Ascending aorta (tissue), 2 donors: ENCODE results near the gene GPHN. TPM values are rescaled to one million over a fixed set of nuclear protein-coding genes. Genes with fewer than 3 reads are reported as not detected.

Source experiments
- DNase-seq, 2 donors: peaks; one replicate each; pipeline ENCODE4 v3.0.0-alpha.2; 2019; ENCODE audit warnings: low spot score in 2 of 2
- H3K27ac ChIP-seq, 2 donors: fragments of 200-600 bp; sonication (generic); one replicate each; pipeline ENCODE4 v1.5.1; 2016 to 2017; ENCODE audit warnings: mild to moderate bottlenecking in 1 of 2
- H3K27me3 ChIP-seq: fragments of 200-600 bp; sonication (generic); one replicate; pipeline ENCODE4 v1.5.1; 2017
- H3K36me3 ChIP-seq, 2 donors: fragments of 200-600 bp; sonication (generic); one replicate each; pipeline ENCODE4 v1.5.1; 2016
- H3K4me1 ChIP-seq, 2 donors: fragments of 200-600 bp; sonication (generic); one replicate each; pipeline ENCODE4 v1.5.1; 2016 to 2017; ENCODE audit warnings: mild to moderate bottlenecking in 1 of 2
- H3K4me3 ChIP-seq, 2 donors: fragments of 200-600 bp; sonication (generic); one replicate each; pipeline ENCODE4 v1.5.1; 2016 to 2017; ENCODE audit warnings: mild to moderate bottlenecking in 1 of 2
- H3K9me3 ChIP-seq, 2 donors: fragments of 200-600 bp; sonication (generic); one replicate each; pipeline ENCODE4 v1.5.1; 2016
- intact Hi-C: fragments of 100-400 bp; cut with DNase I; formaldehyde crosslinking; loops from one replicate; pipeline ENCODE4 v1.15.1; 2023
- total RNA-seq: library from RNA; depleted of rRNA; stranded (reverse); fragments of >200 nt; gene quantifications from one replicate; pipeline ENCODE4 v1.1.0, GENCODE V29; 2016
- TF ChIP-seq, protein P1 (sequence below), 3 experiments: fragments of 200-600 bp in 2 of 3; fragments of 450-650 bp in 1 of 3; sonication (generic) in 2 of 3; IDR thresholded peaks; one replicate each; pipeline ENCODE4 v1.5.1; 2016 to 2019; ENCODE audit warnings: antibody characterized with exemption in 3 of 3, mild to moderate bottlenecking in 1 of 3, moderate library complexity in 1 of 3

Gene GPHN
- total RNA-seq, 1 donor from 2014 or later: 3.3 TPM

DNA sequence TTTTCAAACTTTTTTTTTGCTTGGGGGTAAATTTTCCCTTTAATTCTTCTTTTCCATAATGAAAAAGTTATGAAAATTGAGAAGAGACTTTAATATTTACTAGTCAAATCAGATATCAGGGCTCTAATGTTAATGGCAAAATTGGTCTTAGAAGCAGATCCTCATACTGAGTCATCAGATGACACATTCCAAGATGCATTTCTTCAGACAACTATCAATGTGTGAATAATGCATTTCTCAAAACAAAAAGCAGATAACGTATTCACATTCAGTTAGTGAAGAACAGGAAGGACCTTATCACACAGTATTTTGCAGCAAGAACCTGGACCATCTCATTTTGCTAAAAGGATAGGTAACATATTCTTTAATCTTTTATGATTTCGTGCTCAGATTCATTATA is 130.7 kb downstream of the GPHN start:
- no peaks in the 10 kb centered on the region for H3K4me1 ChIP-seq
- H3K36me3 ChIP-seq: no peaks in the 10 kb centered on the region
- H3K27ac ChIP-seq: no peak overlapping the region
- no peak for DNase-seq
- no peak overlapping the region for H3K4me3 ChIP-seq
- peaks cover 0 to 6% of the 10 kb centered on the region in 2 donors for H3K9me3 ChIP-seq
- intact Hi-C loops: no loop called here
- TF ChIP-seq, protein P1, sequence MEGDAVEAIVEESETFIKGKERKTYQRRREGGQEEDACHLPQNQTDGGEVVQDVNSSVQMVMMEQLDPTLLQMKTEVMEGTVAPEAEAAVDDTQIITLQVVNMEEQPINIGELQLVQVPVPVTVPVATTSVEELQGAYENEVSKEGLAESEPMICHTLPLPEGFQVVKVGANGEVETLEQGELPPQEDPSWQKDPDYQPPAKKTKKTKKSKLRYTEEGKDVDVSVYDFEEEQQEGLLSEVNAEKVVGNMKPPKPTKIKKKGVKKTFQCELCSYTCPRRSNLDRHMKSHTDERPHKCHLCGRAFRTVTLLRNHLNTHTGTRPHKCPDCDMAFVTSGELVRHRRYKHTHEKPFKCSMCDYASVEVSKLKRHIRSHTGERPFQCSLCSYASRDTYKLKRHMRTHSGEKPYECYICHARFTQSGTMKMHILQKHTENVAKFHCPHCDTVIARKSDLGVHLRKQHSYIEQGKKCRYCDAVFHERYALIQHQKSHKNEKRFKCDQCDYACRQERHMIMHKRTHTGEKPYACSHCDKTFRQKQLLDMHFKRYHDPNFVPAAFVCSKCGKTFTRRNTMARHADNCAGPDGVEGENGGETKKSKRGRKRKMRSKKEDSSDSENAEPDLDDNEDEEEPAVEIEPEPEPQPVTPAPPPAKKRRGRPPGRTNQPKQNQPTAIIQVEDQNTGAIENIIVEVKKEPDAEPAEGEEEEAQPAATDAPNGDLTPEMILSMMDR (IDR thresholded peaks at IDR 0.05): no peak
- no peaks in the 10 kb centered on the region for H3K27me3 ChIP-seq

DNA sequence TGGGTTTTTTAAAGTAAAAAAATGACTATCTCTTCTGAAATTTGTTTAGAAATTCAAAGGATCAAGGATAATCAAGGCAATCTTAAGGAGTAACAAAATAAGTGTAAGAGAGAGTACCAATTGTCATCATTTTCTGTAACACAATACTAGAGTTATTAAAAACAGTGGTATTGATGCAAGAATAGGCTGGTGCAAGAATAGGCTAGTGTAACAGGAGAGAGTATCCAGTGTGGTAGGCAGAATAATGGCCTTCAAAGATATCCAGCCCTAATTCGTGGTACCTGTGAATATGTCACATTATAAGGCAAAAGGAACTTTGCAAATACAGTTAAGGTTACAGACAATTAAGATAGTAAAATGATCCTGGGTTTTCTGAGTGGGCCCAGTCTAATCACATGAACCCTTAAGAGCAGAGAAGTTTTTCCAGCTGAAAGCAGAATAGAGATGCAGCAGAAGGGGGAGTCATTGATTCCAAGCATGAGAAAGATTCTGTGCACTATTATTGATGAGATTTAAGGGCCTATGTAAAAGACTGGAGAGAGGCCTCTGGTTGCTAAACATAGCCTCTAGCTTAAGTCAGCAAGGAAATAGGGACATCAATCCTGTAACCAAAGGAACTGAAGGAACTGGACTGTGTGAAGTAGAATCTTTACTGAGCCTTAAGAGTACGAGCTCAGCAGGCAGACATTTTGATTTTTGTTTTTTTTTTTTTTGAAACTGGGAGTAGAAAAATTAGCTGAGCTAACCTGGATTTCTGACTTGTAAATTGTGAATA is 134.1 kb downstream of the GPHN start:
- TF ChIP-seq, protein P1 (IDR thresholded peaks at IDR 0.05): no peak
- intact Hi-C loops: no loop called here
- no peaks in the 10 kb centered on the region for H3K4me1 ChIP-seq

DNA sequence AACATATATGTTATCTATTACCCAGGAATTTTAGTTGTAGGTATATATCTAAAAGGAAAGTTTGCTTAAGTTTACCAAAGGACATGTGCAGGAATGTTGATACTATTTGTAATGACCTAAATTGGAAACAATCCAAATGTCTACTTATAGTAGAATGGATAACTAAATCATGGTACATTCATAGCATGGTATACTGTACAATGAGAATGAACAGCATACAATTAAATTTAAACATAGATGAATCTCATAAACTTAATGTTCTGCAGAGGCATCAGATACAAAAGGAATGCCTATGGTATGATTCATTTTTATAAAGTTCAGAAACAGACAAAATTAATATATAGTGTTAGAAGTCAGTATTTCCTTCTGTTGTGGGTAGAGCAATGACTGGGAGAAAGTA is 135.4 kb downstream of the GPHN start:
- H3K9me3 ChIP-seq: no peaks in the 10 kb centered on the region
- H3K27ac ChIP-seq: no peak overlapping the region
- DNase-seq: no peak
- no peaks in the 10 kb centered on the region for H3K36me3 ChIP-seq
- no peaks in the 10 kb centered on the region for H3K4me1 ChIP-seq
- no peak overlapping the region for H3K4me3 ChIP-seq
- intact Hi-C loops: no loop called here
- no peaks in the 10 kb centered on the region for H3K27me3 ChIP-seq
- TF ChIP-seq, protein P1 (IDR thresholded peaks at IDR 0.05): no peak

More for the DNA sequence above, 134.1 kb downstream of the GPHN start:
- Histone ChIP-seq H3K36me3 (no peaks in the 10 kb centered on the region), H3K9me3 (no peaks in the 10 kb centered on the region), H3K4me3 (no peak overlapping the region), H3K27me3 (no peaks in the 10 kb centered on the region), H3K27ac (no peak overlapping the region)
- DNase-seq: no peak

DNA sequence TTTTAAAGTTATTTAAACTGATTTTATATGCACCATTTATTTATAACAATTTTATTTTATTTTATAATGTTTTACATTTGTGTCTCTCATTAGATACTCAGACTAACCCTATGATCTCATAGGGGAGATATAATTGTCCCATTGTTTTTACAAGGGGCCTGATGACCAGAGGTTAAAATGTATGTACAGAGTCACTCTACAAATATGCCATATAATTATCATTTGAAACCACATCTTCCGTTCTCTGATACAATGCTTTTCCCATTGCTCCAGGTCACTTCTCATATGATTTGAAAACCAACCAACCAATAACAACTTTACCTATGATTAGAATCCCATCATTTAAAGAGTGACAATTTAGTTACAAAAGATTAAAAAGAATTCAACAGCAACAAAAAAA is 137.8 kb downstream of the GPHN start:
- TF ChIP-seq, protein P1 (IDR thresholded peaks at IDR 0.05): no peak
- no peak for DNase-seq
- Histone ChIP-seq H3K36me3 (no peaks in the 10 kb centered on the region), H3K4me3 (no peak overlapping the region), H3K27me3 (no peaks in the 10 kb centered on the region), H3K27ac (no peak overlapping the region), H3K9me3 (no peaks in the 10 kb centered on the region), H3K4me1 (no peaks in the 10 kb centered on the region)
- intact Hi-C loops: no loop called here

DNA sequence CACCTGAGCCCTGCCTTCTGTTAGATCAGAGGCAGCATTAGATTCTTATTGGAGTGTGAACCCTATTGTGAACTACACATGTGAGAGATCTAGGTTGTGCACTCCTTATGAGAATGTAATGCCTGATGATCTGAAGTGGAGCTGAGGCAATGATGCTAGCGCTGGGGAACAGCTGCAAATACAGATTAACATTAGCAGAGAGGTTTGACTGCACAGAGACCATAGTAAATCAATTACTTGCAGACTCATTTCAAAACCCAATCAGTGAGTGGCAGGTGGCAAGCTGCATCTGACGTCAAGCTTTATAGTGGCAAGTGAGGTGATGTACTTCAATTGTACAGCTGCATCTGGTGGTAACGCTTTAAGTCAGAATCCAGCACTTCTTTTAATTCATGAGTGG is 141.6 kb downstream of the GPHN start:
- TF ChIP-seq, protein P1 (IDR thresholded peaks at IDR 0.05): no peak
- intact Hi-C loops: no loop called here
- Histone ChIP-seq H3K9me3 (no peaks in the 10 kb centered on the region), H3K4me3 (no peak overlapping the region), H3K27me3 (no peaks in the 10 kb centered on the region), H3K27ac (no peak overlapping the region), H3K36me3 (no peaks in the 10 kb centered on the region), H3K4me1 (no peaks in the 10 kb centered on the region)
- DNase-seq: no peak
